BJ (cell line): ENCODE data around the gene SPON1. TPM values are rescaled to one million over a fixed set of nuclear protein-coding genes. Genes with fewer than 3 reads are reported as not detected.

Source experiments
- CTCF ChIA-PET: fragments of 350-600 bp; formaldehyde crosslinking; extraction: SDS; loops from one replicate; lab custom pipeline; 2021; ENCODE audit warnings: antibody characterized with exemption, inconsistent platforms; lab: Yijun Ruan, JAX
- POLR2A ChIA-PET: fragments of 300-600 bp; sonication (Branson Sonifier 250); formaldehyde crosslinking; extraction: SDS; loops from one replicate; lab custom pipeline; 2021; ENCODE audit warnings: antibody characterized with exemption; lab: Charles Lee
- DNase-seq: peaks from one replicate; pipeline ENCODE4 v3.0.0-alpha.2; 2011; ENCODE audit warnings: low read depth
- H3K27me3 ChIP-seq: 2 replicates; pipeline ENCODE4 v1.6.0; 2011; ENCODE audit warnings: low read length; ENCODE audit not compliant: control insufficient read depth, insufficient read depth
- H3K36me3 ChIP-seq: 2 replicates; pipeline ENCODE4 v1.5.1; 2011; ENCODE audit warnings: low read length; ENCODE audit not compliant: control insufficient read depth, insufficient read depth
- H3K4me3 ChIP-seq: 2 replicates; pipeline ENCODE4 v1.5.1; 2011; ENCODE audit warnings: low read depth, mild to moderate bottlenecking, control low read depth, low read length
- CTCF ChIP-seq: IDR thresholded peaks from 2 replicates; pipeline ENCODE4 v1.5.1; 2011; ENCODE audit warnings: low read depth, mild to moderate bottlenecking, control low read depth, inconsistent platforms, low read length, moderate library complexity; ENCODE audit not compliant: insufficient read depth
- polyA plus RNA-seq: library from polyadenylated mRNA; depleted of rRNA; stranded (reverse); fragments of >200 nt; gene quantifications from 2 replicates; pipeline ENCODE4 v1.2.3, GENCODE V29; 2011

SPON1 gene
- polyA plus RNA-seq, 1 experiment = not detected

- CTCF ChIA-PET = interaction anchor here (1.1 to 1.8 kb wide), 6 partner anchors 9 to 211 kb away, joined by 3 to 5 read pairs (median 4); no protein-coding TSS in a partner anchor
- no peak for TF ChIP-seq CTCF
- POLR2A ChIA-PET = interaction anchor here (0.7 kb wide), 1 partner anchor 10 kb away, joined by 3 read pairs; no protein-coding TSS in a partner anchor
- Histone ChIP-seq H3K4me3 (no peak overlapping the region), H3K36me3 (no peaks in the 10 kb centered on the region), H3K27me3 (no peaks in the 10 kb centered on the region)
- DNase-seq = peak; percentile 13
Observed at GRCh38 chr11:13939961-13940906, 22.3 kb upstream of the SPON1 start.

GRCh38 chr11:13940907-13941256 is 21.6 kb upstream of the SPON1 start:
- no peak for TF ChIP-seq CTCF
- Histone ChIP-seq H3K36me3 (no peaks in the 10 kb centered on the region), H3K4me3 (no peak overlapping the region), H3K27me3 (no peaks in the 10 kb centered on the region)
- ChIA-PET POLR2A (no interaction called here), CTCF (interaction anchor here (0.7 to 1.8 kb wide), 5 partner anchors 9 to 211 kb away, joined by 3 to 5 read pairs (median 3); no protein-coding TSS in a partner anchor)
- no peak for DNase-seq

- Histone ChIP-seq H3K4me3 (no peak overlapping the region), H3K27me3 (no peaks in the 10 kb centered on the region), H3K36me3 (no peaks in the 10 kb centered on the region)
- ChIA-PET CTCF (interaction anchor here (2.2 kb wide), 1 partner anchor 15 kb away, joined by 8 read pairs; no protein-coding TSS in a partner anchor), POLR2A (no interaction called here)
- no peak for DNase-seq
- TF ChIP-seq CTCF = no peak
Observed at GRCh38 chr11:13941775-13942174, 20.7 kb upstream of the SPON1 start.

GRCh38 chr11:13942378-13942777 is 20.1 kb upstream of the SPON1 start:
- Histone ChIP-seq H3K27me3 (no peaks in the 10 kb centered on the region), H3K4me3 (no peak overlapping the region), H3K36me3 (no peaks in the 10 kb centered on the region)
- no peak for TF ChIP-seq CTCF
- CTCF ChIA-PET = interaction anchor here (2.2 kb wide), 1 partner anchor 14 kb away, joined by 8 read pairs; no protein-coding TSS in a partner anchor
- DNase-seq = no peak
- POLR2A ChIA-PET = no interaction called here

- ChIA-PET CTCF (interaction anchor here (1.3 to 2.2 kb wide), 3 partner anchors 10 to 13 kb away, joined by 4 to 8 read pairs (median 6); no protein-coding TSS in a partner anchor), POLR2A (no interaction called here)
- no peak for TF ChIP-seq CTCF
- H3K36me3 ChIP-seq = no peaks in the 10 kb centered on the region
- H3K27me3 ChIP-seq = no peaks in the 10 kb centered on the region
- no peak for DNase-seq
- no peak overlapping the region for H3K4me3 ChIP-seq
Observed at GRCh38 chr11:13942971-13943381, 19.5 kb upstream of the SPON1 start.
